ENCODE measurements around the gene RAB5A.
"Not testable (repeated sequence)": the region's sequence is repeated elsewhere in the genome, so short reads cannot be mapped to it uniquely, and the experiment has no call there.

The RAB5A gene

DNA sequence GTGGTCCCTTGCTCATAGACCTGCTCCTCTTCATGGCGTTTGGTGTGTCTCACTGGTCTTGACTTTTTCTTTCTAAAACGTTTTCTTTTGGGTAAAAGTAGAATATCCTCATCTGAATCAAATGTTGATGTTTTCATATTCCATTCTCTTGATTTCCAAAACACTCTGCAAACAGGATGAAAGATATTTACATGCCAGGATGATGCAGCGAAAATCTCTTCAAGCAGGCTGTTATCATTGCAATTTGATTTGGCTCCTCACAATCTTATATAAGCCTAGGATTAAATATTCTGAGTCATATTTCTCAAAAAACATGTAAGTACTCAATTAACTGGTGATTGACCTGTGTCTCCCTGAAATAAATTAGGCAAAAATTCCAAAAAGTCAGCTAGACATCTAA, 55.0 kb downstream of the RAB5A start:
- TF ChIP-seq, protein P1, sequence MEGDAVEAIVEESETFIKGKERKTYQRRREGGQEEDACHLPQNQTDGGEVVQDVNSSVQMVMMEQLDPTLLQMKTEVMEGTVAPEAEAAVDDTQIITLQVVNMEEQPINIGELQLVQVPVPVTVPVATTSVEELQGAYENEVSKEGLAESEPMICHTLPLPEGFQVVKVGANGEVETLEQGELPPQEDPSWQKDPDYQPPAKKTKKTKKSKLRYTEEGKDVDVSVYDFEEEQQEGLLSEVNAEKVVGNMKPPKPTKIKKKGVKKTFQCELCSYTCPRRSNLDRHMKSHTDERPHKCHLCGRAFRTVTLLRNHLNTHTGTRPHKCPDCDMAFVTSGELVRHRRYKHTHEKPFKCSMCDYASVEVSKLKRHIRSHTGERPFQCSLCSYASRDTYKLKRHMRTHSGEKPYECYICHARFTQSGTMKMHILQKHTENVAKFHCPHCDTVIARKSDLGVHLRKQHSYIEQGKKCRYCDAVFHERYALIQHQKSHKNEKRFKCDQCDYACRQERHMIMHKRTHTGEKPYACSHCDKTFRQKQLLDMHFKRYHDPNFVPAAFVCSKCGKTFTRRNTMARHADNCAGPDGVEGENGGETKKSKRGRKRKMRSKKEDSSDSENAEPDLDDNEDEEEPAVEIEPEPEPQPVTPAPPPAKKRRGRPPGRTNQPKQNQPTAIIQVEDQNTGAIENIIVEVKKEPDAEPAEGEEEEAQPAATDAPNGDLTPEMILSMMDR (IDR thresholded peaks at IDR 0.05; ENCODE audit: borderline replicate concordance, insufficient read depth, low read depth, low read length): no peak

DNA sequence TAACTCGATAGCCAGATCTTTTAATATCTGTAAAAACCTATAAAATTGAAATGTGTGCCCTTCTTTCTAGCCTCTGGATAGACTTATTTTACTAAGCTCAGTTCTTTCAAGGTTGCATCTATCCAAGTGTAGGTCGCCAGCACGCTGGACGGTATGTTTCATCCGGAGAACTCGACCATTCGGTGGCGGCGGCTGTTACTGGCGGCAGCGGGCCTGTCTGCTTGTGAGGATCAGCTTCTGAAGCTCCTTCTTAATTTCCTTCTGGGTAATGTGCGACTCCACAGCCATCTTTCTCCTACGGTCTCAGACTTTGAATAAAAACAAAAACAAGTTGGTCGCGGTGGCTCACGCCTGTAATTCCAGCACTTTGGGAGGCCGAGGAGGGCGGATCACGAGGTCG, 61.1 kb downstream of the RAB5A start:
- H3K4me3 ChIP-seq (ENCODE audit: low read depth, low read length): no peak overlapping the region
- TF ChIP-seq, protein P1 (IDR thresholded peaks at IDR 0.05; ENCODE audit: borderline replicate concordance, insufficient read depth, low read depth, low read length): no peak

More for the DNA sequence above, 55.0 kb downstream of the RAB5A start:
- H3K4me3 ChIP-seq (ENCODE audit: low read depth, low read length): no peak overlapping the region

DNA sequence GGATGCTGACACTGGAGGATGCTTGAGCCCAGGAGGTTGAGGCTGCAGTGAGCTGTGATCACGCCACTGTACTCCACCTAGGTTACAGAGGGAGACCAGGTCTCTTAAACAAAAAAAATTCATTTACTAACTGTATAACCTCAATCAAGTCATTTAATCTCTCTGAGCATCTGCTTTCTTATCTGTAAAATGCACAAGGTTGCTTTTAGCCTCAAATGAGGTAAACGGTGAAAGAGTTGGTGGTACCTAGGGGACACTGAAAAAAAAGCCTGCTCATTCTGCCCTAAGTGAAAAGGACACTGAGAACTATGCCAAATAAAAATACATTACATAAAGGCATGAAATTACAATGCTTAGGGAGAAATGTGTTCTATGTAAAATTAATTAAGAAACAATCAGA, 61.7 kb downstream of the RAB5A start:
- no peak overlapping the region for H3K4me3 ChIP-seq (ENCODE audit: low read depth, low read length)

DNA sequence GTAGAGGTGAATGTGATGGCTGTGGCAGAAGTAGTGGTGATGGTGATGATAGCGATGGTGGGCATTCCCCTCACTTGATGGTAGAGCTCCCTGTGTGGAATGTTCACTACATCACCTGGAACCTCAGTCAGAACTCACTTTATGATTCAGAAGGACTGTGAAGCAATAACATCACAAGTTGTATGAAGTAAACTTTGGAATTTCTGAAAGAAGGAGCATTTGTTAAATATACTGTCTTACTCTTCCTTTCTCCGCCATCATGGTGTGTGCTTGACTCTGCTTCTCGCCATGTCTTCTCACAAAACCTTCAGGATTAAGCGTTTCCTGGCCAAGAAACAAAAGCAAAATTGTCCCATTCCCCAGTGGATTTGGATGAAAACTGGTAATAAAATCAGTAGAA, 65.3 kb downstream of the RAB5A start, which contains the start of gene PP2D1:
TSS of gene PP2D1 (minus strand) at position 101 of the 400 bp plus-strand sequence. CDS start 192 bp downstream, outside the sequence.
- no peak within 1 kb of the TSS for H3K4me3 ChIP-seq (ENCODE audit: low read depth, low read length)
- TF ChIP-seq, protein P1 (IDR thresholded peaks at IDR 0.05; ENCODE audit: borderline replicate concordance, insufficient read depth, low read depth, low read length): no peak

More for the DNA sequence above, 61.7 kb downstream of the RAB5A start:
- TF ChIP-seq, protein P1 (IDR thresholded peaks at IDR 0.05; ENCODE audit: borderline replicate concordance, insufficient read depth, low read depth, low read length): no peak

DNA sequence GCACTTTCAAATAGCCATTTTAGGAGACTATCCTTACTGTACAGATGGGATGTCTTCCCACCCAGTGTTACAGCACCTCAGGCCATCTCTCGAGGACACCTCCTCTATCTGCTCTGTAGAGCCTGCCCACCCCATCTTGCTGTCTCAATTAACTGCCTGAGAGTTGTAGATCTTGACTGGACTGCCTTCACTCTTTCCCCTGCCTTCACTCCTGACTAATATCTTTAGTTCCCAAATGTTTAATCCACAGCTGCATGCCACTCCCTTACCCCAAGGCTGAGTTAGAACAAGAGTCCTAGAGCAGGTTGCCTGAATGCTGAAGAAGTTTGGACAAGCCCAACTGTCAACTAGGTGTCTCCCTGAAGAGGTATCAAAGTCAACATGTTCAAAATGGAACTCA, 66.5 kb downstream of the RAB5A start:
- H3K4me3 ChIP-seq (ENCODE audit: low read depth, low read length): no peak overlapping the region

DNA sequence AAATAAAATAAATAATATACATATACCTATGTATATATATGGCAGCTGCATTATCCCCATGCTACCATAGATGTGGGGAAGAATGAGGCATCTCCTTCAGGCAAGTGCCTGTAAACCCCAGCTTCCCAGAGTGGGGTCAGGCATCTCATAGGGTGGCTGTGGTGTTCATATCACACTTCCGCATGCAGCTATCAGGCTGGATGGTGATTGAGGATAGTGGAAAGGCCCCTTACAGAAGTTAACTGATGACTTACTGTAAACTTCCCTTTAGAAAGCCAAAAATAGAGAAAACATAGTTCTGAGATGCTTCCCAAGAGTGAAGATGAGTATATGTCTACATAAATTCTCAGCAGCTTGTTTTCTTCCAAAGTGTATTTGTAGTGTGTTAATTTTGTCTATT, 68.6 kb downstream of the RAB5A start:
- no peak overlapping the region for H3K4me3 ChIP-seq (ENCODE audit: low read depth, low read length)
- TF ChIP-seq, protein P1 (IDR thresholded peaks at IDR 0.05; ENCODE audit: borderline replicate concordance, insufficient read depth, low read depth, low read length): no peak

More for the DNA sequence above, 66.5 kb downstream of the RAB5A start:
- TF ChIP-seq, protein P1 (IDR thresholded peaks at IDR 0.05; ENCODE audit: borderline replicate concordance, insufficient read depth, low read depth, low read length): no peak

DNA sequence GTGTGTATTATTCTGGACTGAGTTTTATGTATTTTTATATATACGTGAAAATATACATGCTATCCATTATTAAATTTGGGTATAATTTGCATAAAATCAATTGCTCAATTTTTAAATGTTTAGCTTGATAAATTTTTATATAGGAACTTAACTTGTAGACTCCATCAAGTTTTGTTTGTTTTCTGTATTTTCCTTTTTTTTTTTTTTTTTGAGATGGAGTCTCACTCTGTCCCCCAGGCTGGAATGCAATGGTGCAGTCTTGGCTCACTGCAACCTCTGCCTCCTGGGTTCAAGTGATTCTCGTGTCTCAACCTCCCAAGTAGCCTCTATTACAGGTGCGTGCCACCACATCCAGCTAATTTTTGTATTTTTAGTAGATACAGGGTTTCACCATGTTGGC, 69.2 kb downstream of the RAB5A start:
- not testable (repeated sequence) for H3K4me3 ChIP-seq (ENCODE audit: low read depth, low read length)
